HepG2 (cell line): ENCODE results near the gene TFAM. TPM values are rescaled to one million over a fixed set of nuclear protein-coding genes. Genes with fewer than 3 reads are reported as not detected.

ENCODE experiments used
- ATAC-seq: fragments of 200-7000 bp; cut with Tn5 transposase; 3 replicates; pipeline ENCODE4 v1.9.1; 2020; ENCODE audit warnings: mild to moderate bottlenecking, moderate library complexity
- BruUV-seq: library from RNA; stranded (reverse); fragments of 400-500 nt; replicated peaks from 2 replicates; lab custom pipeline; 2021; lab: Mats Ljungman, UMichigan
- CTCF ChIA-PET: fragments of 300-600 bp; formaldehyde crosslinking; extraction: SDS; loops from one replicate; lab custom pipeline; 2021; ENCODE audit warnings: low total read pairs, inconsistent platforms, low intra/inter-chr PET ratio; lab: Yijun Ruan, JAX
- POLR2A ChIA-PET: fragments of 350-600 bp; sonication (Branson Sonifier 250); formaldehyde crosslinking; loops from one replicate; lab custom pipeline; 2020; ENCODE audit warnings: antibody characterized with exemption, inconsistent platforms; lab: Yijun Ruan, JAX
- DNase-seq: peaks from one replicate; pipeline ENCODE4 v3.0.0-alpha.2; 2015; ENCODE audit warnings: low spot score
- FAIRE-seq: peaks from 3 replicates; lab custom pipeline; 2011; peaks lifted over from hg19 to GRCh38; lab: Jason Lieb, UNC
- H2AFZ ChIP-seq: one replicate; pipeline ENCODE4 v1.6.1; 2011; ENCODE audit warnings: low read length, inconsistent platforms
- H3K27ac ChIP-seq: fragments of 300-600 bp; 3 replicates; pipeline ENCODE4 v1.8.0; 2011; ENCODE audit warnings: mixed run types, mild to moderate bottlenecking, mixed read lengths, low read length, inconsistent platforms; ENCODE audit not compliant: insufficient read depth; ENCODE audit errors: extremely low read length
- H3K27me3 ChIP-seq, 2 experiments: fragments of 200-600 bp in 1 of 2; 2 replicates in 1 of 2; 3 replicates in 1 of 2; pipeline versions ENCODE4 v1.6.0 to v1.8.0; 2011; ENCODE audit warnings: low read length in 2 of 2, mild to moderate bottlenecking in 2 of 2, moderate library complexity in 2 of 2, inconsistent platforms in 1 of 2; ENCODE audit not compliant: insufficient read depth in 2 of 2, control insufficient read depth in 1 of 2
- H3K36me3 ChIP-seq, 2 experiments: fragments of 200-600 bp in 1 of 2; replicated peaks in 1 of 2; 2 replicates in 1 of 2; 3 replicates in 1 of 2; pipeline versions ENCODE4 v1.5.1 to v1.8.0; 2011; ENCODE audit warnings: low read length in 2 of 2, inconsistent platforms in 1 of 2; ENCODE audit not compliant: insufficient read depth in 2 of 2, control insufficient read depth in 1 of 2
- H3K4me1 ChIP-seq: 2 replicates; pipeline ENCODE4 v1.5.1; 2012; ENCODE audit warnings: low read length, inconsistent platforms; ENCODE audit not compliant: insufficient read depth
- H3K4me2 ChIP-seq: 2 replicates; pipeline ENCODE4 v1.6.0; 2011; ENCODE audit warnings: low read depth, low read length, inconsistent platforms
- H3K4me3 ChIP-seq, 3 experiments: fragments of 200-600 bp in 1 of 3; sonication (generic), shearing (Covaris generic) in 1 of 3; replicated peaks in 1 of 3; 2 replicates each; pipeline ENCODE4 v1.5.1; 2011 to 2016; ENCODE audit warnings: low read length in 3 of 3, inconsistent platforms in 2 of 3, low read depth in 2 of 3, mild to moderate bottlenecking in 2 of 3, control low read depth in 1 of 3, mixed read lengths in 1 of 3; ENCODE audit not compliant: insufficient read depth in 1 of 3
- H3K79me2 ChIP-seq: one replicate; pipeline ENCODE4 v1.6.1; 2011; ENCODE audit warnings: low read length, inconsistent platforms; ENCODE audit not compliant: insufficient read depth
- H3K9ac ChIP-seq: 2 replicates; pipeline ENCODE4 v1.6.0; 2011; ENCODE audit warnings: mild to moderate bottlenecking, low read depth, low read length, inconsistent platforms; ENCODE audit not compliant: insufficient read depth
- H3K9me3 ChIP-seq: 2 replicates; pipeline ENCODE4 v1.5.1; 2012; ENCODE audit warnings: mild to moderate bottlenecking, low read length
- H4K20me1 ChIP-seq: 2 replicates; pipeline ENCODE4 v1.6.0; 2011; ENCODE audit warnings: inconsistent platforms, mild to moderate bottlenecking, low read length, moderate library complexity; ENCODE audit not compliant: insufficient read depth
- CREBL2 ChIP-seq: sonication (generic); formaldehyde crosslinking; IDR thresholded peaks from 2 replicates; pipeline ENCODE4 v1.8.1; 2023; ENCODE audit warnings: missing genetic modification reagents, mild to moderate bottlenecking, borderline replicate concordance
- CSRNP1 ChIP-seq: sonication (generic); formaldehyde crosslinking; IDR thresholded peaks from 2 replicates; pipeline ENCODE4 v1.8.1; 2023; ENCODE audit warnings: mild to moderate bottlenecking, missing genetic modification reagents
- ERF ChIP-seq: IDR thresholded peaks from 2 replicates; pipeline ENCODE4 v1.6.1; 2018; ENCODE audit warnings: missing biosample characterization, missing genetic modification reagents
- FOXK1 ChIP-seq: sonication (generic); formaldehyde crosslinking; IDR thresholded peaks from 2 replicates; pipeline ENCODE4 v1.4.0; 2020; ENCODE audit warnings: low read depth, missing genetic modification reagents, borderline replicate concordance
- POLR2AphosphoS2 ChIP-seq: IDR thresholded peaks from 2 replicates; pipeline ENCODE4 v1.6.1; 2011; ENCODE audit warnings: low read depth, low read length, improper control_type of control experiment
- ZMAT5 ChIP-seq: sonication (generic); formaldehyde crosslinking; IDR thresholded peaks from 2 replicates; pipeline ENCODE4 v1.5.0; 2020; ENCODE audit warnings: mild to moderate bottlenecking, low read depth, missing genetic modification reagents, borderline replicate concordance
- ZNF160 ChIP-seq: sonication (generic); formaldehyde crosslinking; IDR thresholded peaks from 2 replicates; pipeline ENCODE4 v1.8.0; 2022; ENCODE audit warnings: mild to moderate bottlenecking, inconsistent platforms, missing genetic modification reagents
- ZNF260 ChIP-seq: sonication (generic); formaldehyde crosslinking; IDR thresholded peaks from 2 replicates; pipeline ENCODE4 v1.4.0; 2020; ENCODE audit warnings: missing genetic modification reagents, low read depth, mild to moderate bottlenecking, borderline replicate concordance
- ZNF34 ChIP-seq: sonication (generic); formaldehyde crosslinking; IDR thresholded peaks from 2 replicates; pipeline ENCODE4 v1.4.0; 2020; ENCODE audit warnings: mild to moderate bottlenecking, missing genetic modification reagents, borderline replicate concordance
- ZNF367 ChIP-seq: sonication (generic); formaldehyde crosslinking; IDR thresholded peaks from 2 replicates; pipeline ENCODE4 v1.4.0; 2020; ENCODE audit warnings: missing genetic modification reagents, borderline replicate concordance
- ZNF549 ChIP-seq: sonication (generic); formaldehyde crosslinking; IDR thresholded peaks from 2 replicates; pipeline ENCODE4 v1.5.0; 2020; ENCODE audit warnings: missing genetic modification reagents
- ZNF678 ChIP-seq: sonication (generic); formaldehyde crosslinking; IDR thresholded peaks from 2 replicates; pipeline ENCODE4 v1.4.0; 2020; ENCODE audit warnings: mild to moderate bottlenecking, missing genetic modification reagents
- ZNF83 ChIP-seq: sonication (generic); formaldehyde crosslinking; IDR thresholded peaks from 2 replicates; pipeline ENCODE4 v1.4.0; 2020; ENCODE audit warnings: missing genetic modification reagents, mild to moderate bottlenecking, borderline replicate concordance
- ZSCAN20 ChIP-seq: sonication (generic); formaldehyde crosslinking; IDR thresholded peaks from 2 replicates; pipeline ENCODE4 v1.4.0; 2020; ENCODE audit warnings: missing genetic modification reagents, mild to moderate bottlenecking, borderline replicate concordance
- WGBS: methylation state at CpG from one replicate; pipeline ENCODE4 v1.1.6; 2017; ENCODE audit warnings: low lambda C conversion rate; 5-methylcytosine and 5-hydroxymethylcytosine counted together
- in situ Hi-C: cut with HindIII; loops from 2 replicates; pipeline ENCODE4 v1.10.0; 2017; ENCODE audit warnings: low pct_unique_long_range_greater_than_20kb; ENCODE audit not compliant: extremely low pct_ligation_motif_present
- intact Hi-C: fragments of 100-400 bp; cut with micrococcal nuclease; formaldehyde crosslinking; loops from one replicate; pipeline ENCODE4 v1.10.0; 2022; ENCODE audit not compliant: unreplicated experiment
- polyA plus RNA-seq, 8 experiments: library from polyadenylated mRNA; depleted of rRNA in 3 of 8; stranded (reverse) in 7 of 8; unstranded in 1 of 8; fragments of >200 nt; fragmentation: Illumina TruSeq in 4 of 8; extraction: Trizol in 4 of 8; gene quantifications; 2 replicates each; pipeline versions ENCODE4 v1.2.1 to v1.2.3, GENCODE V29; 2011 to 2016; ENCODE audit warnings: low read depth in 4 of 8, missing spikeins in 1 of 8, mixed read lengths in 1 of 8; ENCODE audit not compliant: insufficient read depth in 1 of 8
- total RNA-seq, 5 experiments: library from RNA; depleted of rRNA; stranded (reverse); fragments of >200 nt; fragmentation: Illumina TruSeq; extraction: Trizol; gene quantifications; 2 replicates each; pipeline ENCODE4 v1.2.3, GENCODE V29; 2016; ENCODE audit warnings: low read depth in 1 of 5

The TFAM gene
- total and polyA plus RNA-seq, 2 of the 13 experiments (the other 11 are each of a cell fraction or from before 2014, with no cell fraction given) = 18.4 to 125 TPM

- H3K27ac ChIP-seq = no peak overlapping the region
- no peak overlapping the region for H2AFZ ChIP-seq
- no peaks in the 10 kb centered on the region for H4K20me1 ChIP-seq
- H3K9ac ChIP-seq = no peak overlapping the region
- DNase-seq (no peak), FAIRE-seq (no peak), ATAC-seq (no peak)
- no peaks in the 10 kb centered on the region for H3K9me3 ChIP-seq
- no peaks in the 10 kb centered on the region for H3K4me1 ChIP-seq
- TF ChIP-seq CSRNP1 (no peak), ZSCAN20 (CRISPR knock-in tag) (no peak), ZNF260 (CRISPR knock-in tag) (no peak), FOXK1 (CRISPR knock-in tag) (no peak), ERF (no peak), ZNF678 (CRISPR knock-in tag) (no peak)
- no peaks in the 10 kb centered on the region for H3K79me2 ChIP-seq
- POLR2A ChIA-PET = no interaction called here
- H3K27me3 ChIP-seq = no peaks in the 10 kb centered on the region
- H3K4me2 ChIP-seq = no peak overlapping the region
- 87% methylated on average over 1 of the region's 1 CpG for WGBS
- no peak overlapping the region for H3K4me3 ChIP-seq
- peaks cover 5 to 6% of the 10 kb centered on the region in 2 experiments; a peak in 3 of 5 replicates for H3K36me3 ChIP-seq
- in situ Hi-C loops = no loop called here
- intact Hi-C loops = no loop called here
- no TSS peak for BruUV-seq
- CTCF ChIA-PET = no interaction called here
Measured at GRCh38 chr10:58400609-58401008, 15.4 kb downstream of the TFAM start.

- ATAC-seq = no peak; the same call in 1 of the 3 replicates
- TF ChIP-seq ZMAT5 (no peak), ZNF160 (no peak), ZNF34 (CRISPR knock-in tag) (no peak), ZNF549 (CRISPR knock-in tag) (no peak), ZNF367 (no peak), POLR2AphosphoS2 (no peak), ZNF83 (CRISPR knock-in tag) (no peak), CREBL2 (no peak)
- TF ChIP-seq, all 625 proteins: peak for 0
- Histone ChIP-seq H3K4me3 (no peak overlapping the region), H3K36me3 (no peaks in the 10 kb centered on the region), H3K4me2 (no peak overlapping the region), H3K79me2 (no peaks in the 10 kb centered on the region), H3K27ac (no peak overlapping the region), H3K9ac (no peak overlapping the region), H4K20me1 (no peaks in the 10 kb centered on the region), H3K27me3 (no peaks in the 10 kb centered on the region), H3K4me1 (0 out of 2 replicates have a peak, but pooled peaks cover 8% of the 10 kb centered on the region), H2AFZ (no peak overlapping the region), H3K9me3 (no peaks in the 10 kb centered on the region)
- WGBS = 96% methylated on average over 2 of the region's 2 CpGs
- no TSS peak for BruUV-seq
- no peak for DNase-seq
- intact Hi-C loops (no loop called here), in situ Hi-C loops (no loop called here)
- POLR2A ChIA-PET = no interaction called here
- CTCF ChIA-PET = no interaction called here
- FAIRE-seq = no peak
Measured at GRCh38 chr10:58404001-58404400, 18.8 kb downstream of the TFAM start.
